ENCODE measurements around the gene DMAC2L. TPM values are rescaled to one million over a fixed set of nuclear protein-coding genes. Genes with fewer than 3 reads are reported as not detected.

The DMAC2L gene
- total and polyA plus RNA-seq, 2 donors (not counting 1 experiment from before 2014, with no cell fraction given): 19.0 to 40.0 TPM

- no peak overlapping the region for H3K27ac Mint-ChIP-seq
- no peak overlapping the region for H3K9ac ChIP-seq (ENCODE audit: low read length)
Observed at GRCh38 chr14:50319293-50319692, 7.2 kb downstream of the DMAC2L start.

More at GRCh38 chr14:50319293-50319692, 7.2 kb downstream of the DMAC2L start:
- POLR2A ChIA-PET: interaction anchor here (0.5 kb wide), 1 partner anchor 23 kb away, joined by 10 read pairs; no protein-coding TSS in a partner anchor
- ATAC-seq (ENCODE audit: low read depth) (no peak), DNase-seq (no peak)
- Histone ChIP-seq H3K36me3 (replicated peaks in 1 of 2; ENCODE audit: control extremely low read depth in 1 of 2, control insufficient read depth in 1 of 2, extremely low read depth in 1 of 2, insufficient read depth in 2 of 2, low read length in 1 of 2) (peaks cover 3% of the 10 kb centered on the region in 2 experiments), H3K9me3 (ENCODE audit: control extremely low read depth in 1 of 3, control insufficient read depth in 2 of 3, insufficient read depth in 1 of 3, low read length in 2 of 3) (no peaks in the 10 kb centered on the region), H3K27ac (ENCODE audit: low read length in 2 of 2) (no peak overlapping the region), H3K79me2 (ENCODE audit: control insufficient read depth, insufficient read depth, low read length) (peaks cover 60% of the 10 kb centered on the region), H3K27me3 (replicated peaks in 1 of 4; ENCODE audit: control extremely low read depth in 1 of 4, control insufficient read depth in 3 of 4, insufficient read depth in 4 of 4, low read length in 3 of 4) (no peaks in the 10 kb centered on the region), H3K4me1 (ENCODE audit: control insufficient read depth in 2 of 2, insufficient read depth in 2 of 2, low read length in 2 of 2) (peaks cover 10% of the 10 kb centered on the region in 2 donors), H4K20me1 (ENCODE audit: control insufficient read depth, insufficient read depth, low read length, poor library complexity, severe bottlenecking) (peaks cover 15% of the 10 kb centered on the region), H3K4me3 (ENCODE audit: control extremely low read depth in 1 of 5, extremely low read depth in 1 of 5, insufficient read depth in 1 of 5, low read depth in 2 of 5, low read length in 4 of 5) (no peak overlapping the region), H2AFZ (ENCODE audit: insufficient read depth, low read depth, low read length, poor library complexity, severe bottlenecking) (no peak overlapping the region), H3K4me2 (replicated peaks; ENCODE audit: low read depth, low read length, poor library complexity, severe bottlenecking) (no peak overlapping the region)
- TF ChIP-seq CTCF (IDR thresholded peaks at IDR 0.05): no peak
- TF ChIP-seq EZH2 (IDR thresholded peaks at IDR 0.05; ENCODE audit: borderline replicate concordance, insufficient read depth, low read depth, low read length, poor library complexity, severe bottlenecking): no peak
- peaks cover 20% of the 10 kb centered on the region for H3K4me1 Mint-ChIP-seq
- intact Hi-C loops (cut with micrococcal nuclease): loop anchor here (10.0 kb wide), 1 partner anchor 506 kb away; no protein-coding TSS in a partner anchor
- H3K9me3 Mint-ChIP-seq (ENCODE audit: insufficient read depth): no peaks in the 10 kb centered on the region
- CTCF ChIA-PET: interaction anchor here (0.6 to 3.7 kb wide), 9 partner anchors 8 to 470 kb away, joined by 3 to 27 read pairs (median 9); partner anchors contain the start of genes CDKL1, DMAC2L, L2HGDH and MAP4K5
- no CpG with 5 or more reads among the region's 1 CpG for WGBS (ENCODE audit: insufficient coverage)
- no peak overlapping the region for H3K4me3 Mint-ChIP-seq
- H3K27me3 Mint-ChIP-seq: no peaks in the 10 kb centered on the region
